IPS-15b (cell line): Measurements from ENCODE around the gene HRH2.

Experiments
- H3K27me3 ChIP-seq: one replicate; pipeline ENCODE4 v1.6.1; 2013; ENCODE audit warnings: low read length; ENCODE audit not compliant: control insufficient read depth, insufficient read depth
- H3K36me3 ChIP-seq: one replicate; pipeline ENCODE4 v1.6.1; 2013; ENCODE audit warnings: low read length; ENCODE audit not compliant: control insufficient read depth, insufficient read depth
- H3K4me1 ChIP-seq: one replicate; pipeline ENCODE4 v1.6.1; 2013; ENCODE audit warnings: mild to moderate bottlenecking, low read length; ENCODE audit not compliant: control insufficient read depth, insufficient read depth
- H3K4me3 ChIP-seq: one replicate; pipeline ENCODE4 v1.5.1; 2013; ENCODE audit warnings: low read depth, low read length
- H3K9ac ChIP-seq: one replicate; pipeline ENCODE4 v1.6.1; 2013; ENCODE audit warnings: low read depth, mild to moderate bottlenecking, low read length
- H3K9me3 ChIP-seq: one replicate; pipeline ENCODE4 v1.6.1; 2013; ENCODE audit warnings: mild to moderate bottlenecking, low read length; ENCODE audit not compliant: control insufficient read depth, insufficient read depth

The HRH2 gene

GRCh38 chr5:175624316-175624715, 33.6 kb upstream of the HRH2 start:
- H3K4me3 ChIP-seq, result no peak overlapping the region
- peaks cover 6% of the 10 kb centered on the region for H3K9me3 ChIP-seq
- peaks cover 6% of the 10 kb centered on the region for H3K4me1 ChIP-seq
- no peaks in the 10 kb centered on the region for H3K36me3 ChIP-seq
- H3K9ac ChIP-seq, result no peak overlapping the region
- H3K27me3 ChIP-seq, result no peaks in the 10 kb centered on the region

DNA sequence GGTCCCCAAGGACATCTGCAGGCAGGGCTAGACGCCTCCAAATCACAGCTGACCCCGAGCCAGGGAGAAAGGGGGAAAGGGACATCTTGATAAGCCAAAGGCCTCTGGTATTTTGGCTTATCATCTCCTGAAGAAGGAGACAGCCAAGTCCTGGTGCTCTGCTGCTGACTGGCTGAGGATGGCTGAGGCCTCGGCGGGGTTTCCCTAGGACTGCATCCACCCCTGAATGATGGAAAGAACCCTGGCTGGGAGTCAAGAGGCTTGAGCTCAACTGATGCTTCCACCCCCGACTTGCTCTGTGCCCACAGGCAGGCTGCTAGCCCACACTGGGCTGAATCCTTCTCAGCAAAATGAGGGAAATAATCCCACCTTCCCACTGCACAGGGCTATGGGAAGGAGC, 30.9 kb upstream of the HRH2 start:
- Histone ChIP-seq H3K4me3 (no peak overlapping the region), H3K9ac (no peak overlapping the region), H3K4me1 (peaks cover 6% of the 10 kb centered on the region), H3K36me3 (no peaks in the 10 kb centered on the region), H3K27me3 (no peaks in the 10 kb centered on the region), H3K9me3 (peaks cover under 1% of the 10 kb centered on the region)

DNA sequence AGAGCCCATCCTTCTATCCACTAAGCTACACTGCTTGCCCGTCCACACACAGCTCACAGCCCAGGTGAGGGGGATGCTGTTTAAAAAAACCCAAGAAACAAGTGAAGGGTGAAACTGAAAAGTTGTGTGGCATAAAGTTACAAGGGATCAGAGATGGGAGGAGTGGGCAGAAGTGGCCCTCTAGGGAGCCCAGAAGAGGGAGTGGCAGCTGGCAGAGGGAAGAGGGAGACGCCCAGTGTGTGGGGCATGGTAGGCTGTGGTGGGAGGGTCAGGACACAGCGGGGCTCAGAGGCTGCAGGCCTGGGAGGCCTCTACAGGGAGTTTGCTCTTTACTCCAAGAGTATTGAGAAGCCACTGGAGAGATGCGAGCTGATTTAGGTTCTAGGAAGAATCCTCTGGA, 30.1 kb upstream of the HRH2 start:
- Histone ChIP-seq H3K4me3 (no peak overlapping the region), H3K4me1 (peaks cover 6% of the 10 kb centered on the region), H3K9me3 (no peaks in the 10 kb centered on the region), H3K27me3 (no peaks in the 10 kb centered on the region), H3K36me3 (no peaks in the 10 kb centered on the region), H3K9ac (no peak overlapping the region)

DNA sequence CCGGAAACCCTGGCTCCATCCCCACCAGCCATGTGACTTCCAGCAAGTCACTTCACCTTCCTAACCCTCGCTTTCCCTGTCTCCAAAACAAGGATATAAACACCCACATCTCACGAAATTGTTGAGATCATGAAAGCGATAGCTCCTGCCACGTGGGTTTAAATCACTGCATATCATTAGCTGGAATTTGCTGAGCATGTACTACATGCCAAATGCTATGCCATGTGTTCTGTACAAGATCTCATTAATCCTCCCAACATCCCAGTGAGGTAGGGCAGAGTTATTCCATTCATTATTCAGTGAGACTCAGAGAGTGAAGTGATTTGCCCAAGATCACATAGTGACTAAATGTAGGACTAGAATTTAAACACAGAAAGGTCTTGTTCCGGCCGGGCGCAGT, 29.2 kb upstream of the HRH2 start:
- Histone ChIP-seq H3K4me1 (peaks cover 8% of the 10 kb centered on the region), H3K4me3 (no peak overlapping the region), H3K36me3 (no peaks in the 10 kb centered on the region), H3K9me3 (no peaks in the 10 kb centered on the region), H3K27me3 (no peaks in the 10 kb centered on the region), H3K9ac (no peak overlapping the region)

DNA sequence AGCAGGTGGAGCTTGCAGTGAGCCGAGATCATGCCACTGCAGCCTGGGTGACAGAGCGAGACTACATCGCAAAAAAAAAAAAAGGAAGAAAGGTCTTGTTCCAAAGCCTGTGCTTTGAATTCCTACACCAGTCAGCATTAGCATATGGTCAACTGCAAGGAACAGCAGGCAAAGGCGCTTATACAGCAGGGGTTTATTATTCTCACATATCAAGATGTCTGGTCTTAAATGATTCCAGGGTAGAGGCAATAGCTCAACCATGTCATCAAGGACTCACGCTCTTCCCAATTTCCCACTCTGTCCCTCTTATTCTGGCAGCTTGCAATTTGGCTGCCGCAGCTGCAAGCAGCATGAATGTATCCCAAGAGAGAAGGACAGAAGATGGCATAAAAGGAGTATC, 28.6 kb upstream of the HRH2 start:
- Histone ChIP-seq H3K4me3 (no peak overlapping the region), H3K27me3 (no peaks in the 10 kb centered on the region), H3K9ac (no peak overlapping the region), H3K36me3 (no peaks in the 10 kb centered on the region), H3K9me3 (no peaks in the 10 kb centered on the region), H3K4me1 (peaks cover 4% of the 10 kb centered on the region)

DNA sequence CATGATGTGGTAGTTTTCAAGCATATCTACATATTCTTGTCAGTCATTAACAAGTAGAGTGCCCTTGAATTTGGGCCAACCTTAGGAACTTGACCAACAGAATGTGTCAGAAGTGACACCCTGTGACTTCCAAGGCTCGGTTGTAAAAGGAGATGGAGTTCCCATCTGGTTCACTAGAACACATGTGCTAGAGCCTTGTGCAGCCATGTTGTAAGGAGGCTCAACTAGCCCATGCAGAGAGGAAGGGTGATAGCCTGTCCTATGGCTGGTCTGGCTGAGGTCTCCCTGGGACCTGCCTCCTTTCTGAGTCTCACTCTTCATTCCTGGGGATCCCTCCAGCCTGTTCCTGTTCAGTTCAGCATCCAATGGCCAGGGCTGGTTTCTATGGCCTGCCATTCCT, 28.1 kb upstream of the HRH2 start:
- H3K27me3 ChIP-seq, result no peaks in the 10 kb centered on the region
- H3K9ac ChIP-seq, result no peak overlapping the region
- no peak overlapping the region for H3K4me3 ChIP-seq
- H3K4me1 ChIP-seq, result peaks cover 2% of the 10 kb centered on the region
- H3K36me3 ChIP-seq, result no peaks in the 10 kb centered on the region
- H3K9me3 ChIP-seq, result no peaks in the 10 kb centered on the region

- peaks cover 8% of the 10 kb centered on the region for H3K4me1 ChIP-seq
- H3K4me3 ChIP-seq, result no peak overlapping the region
- no peaks in the 10 kb centered on the region for H3K36me3 ChIP-seq
- no peak overlapping the region for H3K9ac ChIP-seq
- no peaks in the 10 kb centered on the region for H3K9me3 ChIP-seq
- H3K27me3 ChIP-seq, result no peaks in the 10 kb centered on the region
Observed at GRCh38 chr5:175635854-175636584, 21.9 kb upstream of the HRH2 start.

DNA sequence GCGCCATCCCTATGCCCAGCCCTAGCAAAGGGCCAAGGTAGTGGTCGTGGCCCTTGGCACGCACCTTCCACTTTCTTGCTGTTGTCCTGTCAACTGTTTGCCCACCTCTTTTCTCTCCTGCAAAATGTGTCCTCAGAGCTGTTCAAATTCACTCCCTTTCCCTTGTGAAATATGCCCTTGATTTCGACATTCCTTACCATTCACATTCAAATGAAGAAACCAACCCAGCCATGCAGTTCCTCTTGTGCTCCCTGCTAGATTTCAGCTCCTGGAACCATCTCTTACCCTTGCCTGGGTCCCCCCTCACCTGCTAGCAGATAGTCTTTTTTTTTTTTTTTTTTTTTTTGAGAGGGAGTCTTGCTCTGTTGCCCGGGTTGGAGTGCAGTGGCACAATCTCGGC, 19.6 kb upstream of the HRH2 start:
- Histone ChIP-seq H3K27me3 (no peaks in the 10 kb centered on the region), H3K4me1 (peaks cover 7% of the 10 kb centered on the region), H3K9me3 (no peaks in the 10 kb centered on the region), H3K4me3 (no peak overlapping the region), H3K36me3 (no peaks in the 10 kb centered on the region), H3K9ac (no peak overlapping the region)

- H3K4me3 ChIP-seq, result no peak overlapping the region
- no peaks in the 10 kb centered on the region for H3K36me3 ChIP-seq
- H3K9me3 ChIP-seq, result no peaks in the 10 kb centered on the region
- H3K9ac ChIP-seq, result no peak overlapping the region
- no peaks in the 10 kb centered on the region for H3K27me3 ChIP-seq
- peaks cover 5% of the 10 kb centered on the region for H3K4me1 ChIP-seq
Observed at GRCh38 chr5:175640106-175640775, 17.6 kb upstream of the HRH2 start.

DNA sequence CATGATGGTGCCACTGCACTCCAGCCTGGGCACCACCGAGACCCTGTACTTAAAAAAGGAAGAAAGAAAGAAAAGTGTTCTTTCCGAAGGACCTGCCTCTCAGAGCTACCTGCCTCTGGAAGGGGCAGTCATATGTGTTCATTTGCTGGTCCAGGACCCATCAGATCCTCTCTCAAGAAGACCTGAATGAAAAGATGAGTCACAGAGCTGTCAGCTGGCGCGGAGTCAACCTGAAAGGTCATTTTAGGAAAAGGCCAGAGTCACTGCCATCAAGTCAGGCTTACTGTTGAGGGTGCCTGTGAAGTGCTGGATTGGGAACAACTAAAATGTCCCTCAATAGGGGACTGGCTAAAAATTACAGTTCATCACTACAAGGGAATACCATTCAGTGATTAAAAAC, 14.9 kb upstream of the HRH2 start:
- H3K27me3 ChIP-seq, result no peaks in the 10 kb centered on the region
- H3K4me1 ChIP-seq, result peaks cover 5% of the 10 kb centered on the region
- H3K4me3 ChIP-seq, result no peak overlapping the region
- H3K36me3 ChIP-seq, result no peaks in the 10 kb centered on the region
- H3K9ac ChIP-seq, result no peak overlapping the region
- peaks cover 7% of the 10 kb centered on the region for H3K9me3 ChIP-seq

- no peaks in the 10 kb centered on the region for H3K27me3 ChIP-seq
- H3K4me1 ChIP-seq, result no peaks in the 10 kb centered on the region
- no peak overlapping the region for H3K9ac ChIP-seq
- no peaks in the 10 kb centered on the region for H3K36me3 ChIP-seq
- H3K4me3 ChIP-seq, result no peak overlapping the region
- peaks cover 21% of the 10 kb centered on the region for H3K9me3 ChIP-seq
Observed at GRCh38 chr5:175646251-175646650, 11.6 kb upstream of the HRH2 start.

- no peaks in the 10 kb centered on the region for H3K36me3 ChIP-seq
- peaks cover 21% of the 10 kb centered on the region for H3K9me3 ChIP-seq
- no peak overlapping the region for H3K9ac ChIP-seq
- no peaks in the 10 kb centered on the region for H3K27me3 ChIP-seq
- no peak overlapping the region for H3K4me3 ChIP-seq
- no peaks in the 10 kb centered on the region for H3K4me1 ChIP-seq
Observed at GRCh38 chr5:175649967-175650366, 7.9 kb upstream of the HRH2 start.
